HG02943 (cell line): ENCODE data around the gene POU3F1.

Source experiments
- ATAC-seq: cut with Tn5 transposase; IDR thresholded peaks from one replicate; pipeline ENCODE4 v1.9.1; 2021; ENCODE audit warnings: mild to moderate bottlenecking, low read depth, moderate library complexity; ENCODE audit not compliant: unreplicated experiment

POU3F1 gene

DNA sequence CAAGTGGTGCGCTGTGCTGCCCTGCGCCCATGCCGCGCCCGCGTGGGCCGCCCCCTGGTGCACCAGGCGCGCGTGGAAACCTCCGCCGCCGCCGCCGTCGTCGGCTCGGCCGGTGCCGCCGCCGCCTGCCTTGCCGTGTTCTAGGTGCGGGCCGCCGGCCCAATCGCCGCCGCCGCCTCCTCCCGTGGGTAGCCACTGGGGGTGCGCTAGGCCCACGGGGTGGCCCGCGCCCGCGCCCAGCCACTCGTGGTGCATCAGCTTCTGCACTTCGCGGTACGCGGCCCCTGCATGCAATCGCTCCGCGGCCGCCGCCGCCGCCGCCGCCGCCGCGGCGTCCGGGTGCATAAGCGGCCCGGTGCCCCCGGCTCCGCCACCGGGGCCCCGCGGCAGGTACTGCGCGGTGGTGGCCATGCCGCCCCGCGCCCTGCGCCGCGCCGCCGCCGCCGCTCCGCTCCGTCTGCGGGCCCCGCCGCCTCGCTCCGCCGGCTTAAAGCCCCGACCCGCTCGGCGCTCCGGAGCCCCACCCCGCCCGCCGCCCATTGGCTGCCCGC is at the start of gene POU3F1:
Gene POU3F1, minus strand, starts transcription at position 461 of the 551 bp plus-strand sequence. Its CDS starts 50 bp downstream, at position 411.
- ATAC-seq, result no peak

- no peak for ATAC-seq
These were observed 48.9 kb upstream of the POU3F1 start for GRCh38 chr1:38095454-38095931.

DNA sequence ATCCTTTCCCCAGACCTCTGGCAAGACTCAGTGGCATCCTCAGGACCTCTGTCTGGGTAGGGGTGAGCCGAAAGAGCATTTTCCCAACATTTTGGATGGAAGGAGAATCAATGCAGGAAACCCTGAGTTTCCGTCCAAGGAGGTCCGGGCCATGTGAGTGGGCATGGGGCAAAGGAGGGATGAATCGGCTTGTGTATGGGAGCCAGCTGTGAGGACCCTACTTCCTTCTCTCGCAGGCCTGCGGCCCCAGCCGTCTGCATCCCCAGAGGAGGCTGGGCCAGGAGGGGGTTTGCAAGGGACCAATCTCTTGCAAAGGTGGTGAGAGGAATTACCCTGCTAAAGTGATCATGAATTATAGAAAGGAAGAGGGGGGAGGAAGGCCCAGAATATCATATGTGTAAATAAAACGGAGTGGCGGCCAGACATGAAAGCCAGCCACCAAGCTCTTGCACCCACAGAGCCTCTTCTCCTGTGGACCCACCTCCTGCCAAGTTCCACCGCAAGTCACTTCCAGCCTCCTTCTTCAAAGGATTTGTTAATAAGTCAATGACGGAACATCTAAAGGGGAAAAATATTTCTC is 48.2 kb upstream of the POU3F1 start:
- no peak for ATAC-seq

DNA sequence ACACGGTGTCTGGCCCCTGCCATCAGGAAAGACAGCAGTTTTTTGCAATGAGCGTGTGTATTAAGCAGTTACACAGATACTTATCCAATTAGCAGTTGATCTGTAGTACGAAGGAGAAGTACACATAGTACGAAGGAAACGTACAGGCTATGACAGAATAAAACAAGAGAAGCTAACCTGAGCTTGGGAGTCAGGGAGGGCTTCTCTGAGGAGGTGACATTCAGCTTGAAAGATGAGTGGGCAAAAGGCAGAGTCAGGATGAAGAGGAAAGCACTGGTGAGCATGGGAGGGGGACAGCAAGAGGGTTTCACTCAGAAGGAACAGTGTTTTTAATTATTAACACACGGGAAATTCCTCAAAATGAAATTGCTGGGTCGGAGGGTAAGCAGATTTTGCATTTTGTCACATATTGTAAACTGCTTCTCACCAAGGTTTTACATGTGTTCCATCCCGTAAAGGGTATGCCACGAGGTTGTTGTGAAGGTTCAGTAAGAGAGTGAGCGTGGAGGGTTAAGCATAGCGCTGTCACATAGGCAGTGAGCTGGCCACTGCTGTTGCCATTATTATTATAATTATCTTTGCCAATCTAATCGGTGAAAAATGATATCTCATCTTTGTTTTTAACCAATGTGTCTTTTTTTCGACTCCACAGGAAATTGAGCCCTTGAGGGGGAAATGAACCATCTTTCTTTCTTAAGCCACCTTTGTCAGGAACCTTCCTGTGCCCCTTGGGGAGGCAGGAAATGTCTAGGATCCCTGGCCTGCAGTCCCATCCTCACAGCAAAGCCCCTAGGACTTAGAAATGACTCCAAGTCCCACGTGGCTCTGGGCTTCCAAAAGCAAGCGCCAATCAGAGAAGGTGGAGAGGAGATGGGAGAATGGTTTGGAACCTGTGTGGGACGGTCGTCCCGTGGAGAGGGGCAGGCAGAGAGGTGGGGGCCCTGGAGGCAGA is 47.3 kb upstream of the POU3F1 start:
- ATAC-seq, result no peak

DNA sequence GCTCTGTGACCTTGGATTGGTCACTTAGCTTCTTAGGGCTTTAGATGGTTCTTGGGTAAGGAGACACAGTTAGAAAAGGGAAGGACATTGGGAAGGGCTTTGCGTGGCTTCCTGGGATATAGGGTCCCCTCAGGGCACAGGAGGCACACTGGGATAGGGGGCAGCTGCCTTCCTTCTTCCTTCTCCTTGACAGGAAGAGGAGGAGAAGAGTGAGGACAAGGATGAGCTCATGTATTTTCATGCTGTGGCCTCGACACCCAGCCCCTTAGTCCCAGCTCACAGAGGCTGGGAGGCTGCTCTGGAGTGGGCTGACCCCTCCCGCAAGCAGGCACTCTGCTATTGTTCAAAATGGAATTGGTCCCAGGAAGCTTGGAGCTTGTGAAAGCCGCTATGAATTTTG is 45.7 kb upstream of the POU3F1 start:
- no peak for ATAC-seq

- no peak for ATAC-seq
These were observed 44.2 kb upstream of the POU3F1 start for GRCh38 chr1:38090796-38091195.

- no peak for ATAC-seq
These were observed 43.2 kb upstream of the POU3F1 start for GRCh38 chr1:38089712-38090360.

DNA sequence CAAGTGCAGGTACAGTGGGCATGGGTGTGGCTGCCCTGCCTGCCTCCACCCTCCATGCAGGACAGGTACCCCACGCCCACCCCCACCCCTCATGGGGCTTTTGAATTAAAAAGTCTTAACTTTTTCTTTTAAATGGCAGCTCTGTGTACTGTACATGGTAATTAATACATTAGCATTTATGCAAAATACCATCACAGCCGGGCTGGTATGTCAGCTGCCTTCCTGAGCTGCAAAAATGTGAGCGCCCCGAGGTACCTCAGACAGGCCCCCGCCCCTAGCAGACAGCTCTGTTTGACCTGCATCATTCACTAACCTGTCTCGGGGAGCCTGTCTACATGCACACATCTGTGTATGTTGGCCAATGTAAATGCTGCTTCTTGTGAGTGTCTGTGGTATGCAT is 42.2 kb upstream of the POU3F1 start:
- no peak for ATAC-seq

DNA sequence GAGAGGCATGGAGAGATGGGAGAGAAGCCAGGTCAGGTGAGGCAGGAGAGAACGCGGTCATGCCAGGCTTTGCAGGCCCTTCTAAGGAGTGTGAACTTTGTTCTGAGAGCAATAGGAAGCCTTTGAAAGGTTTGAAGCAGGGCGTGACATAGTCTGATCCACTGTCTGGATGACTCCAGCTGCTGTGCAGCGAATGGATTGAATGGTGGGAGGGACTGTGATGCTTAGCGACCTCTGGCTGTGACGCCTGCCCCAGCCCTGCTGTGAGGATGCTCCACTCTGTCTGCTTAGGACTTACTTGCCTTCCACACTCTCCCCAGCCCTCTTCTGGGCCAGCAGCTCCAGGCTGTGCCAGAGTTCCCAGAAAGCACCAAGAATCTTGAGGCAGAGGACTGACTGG is 41.8 kb upstream of the POU3F1 start:
- ATAC-seq, result no peak

DNA sequence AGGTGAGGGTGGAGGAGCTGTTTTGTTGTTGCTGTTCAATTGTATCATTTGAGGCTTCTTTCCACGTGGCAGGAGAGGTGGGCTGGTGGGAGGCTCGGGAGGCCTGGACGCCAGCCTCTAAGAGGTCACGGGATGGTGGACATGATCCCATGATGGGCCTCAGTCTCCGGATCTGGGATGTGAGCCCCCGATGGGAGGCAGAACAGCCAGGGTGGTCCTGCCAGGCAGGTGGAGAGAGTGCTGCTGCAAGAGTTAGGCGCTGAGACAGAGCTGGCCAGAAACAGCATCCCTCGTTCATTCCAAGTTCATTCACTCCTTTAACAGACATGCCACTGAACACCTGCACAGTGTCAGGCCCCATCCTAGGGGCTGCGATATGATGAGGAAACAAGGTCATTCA is 41.1 kb upstream of the POU3F1 start:
- ATAC-seq, result no peak

- no peak for ATAC-seq
These were observed 39.2 kb upstream of the POU3F1 start for GRCh38 chr1:38085666-38086330.

DNA sequence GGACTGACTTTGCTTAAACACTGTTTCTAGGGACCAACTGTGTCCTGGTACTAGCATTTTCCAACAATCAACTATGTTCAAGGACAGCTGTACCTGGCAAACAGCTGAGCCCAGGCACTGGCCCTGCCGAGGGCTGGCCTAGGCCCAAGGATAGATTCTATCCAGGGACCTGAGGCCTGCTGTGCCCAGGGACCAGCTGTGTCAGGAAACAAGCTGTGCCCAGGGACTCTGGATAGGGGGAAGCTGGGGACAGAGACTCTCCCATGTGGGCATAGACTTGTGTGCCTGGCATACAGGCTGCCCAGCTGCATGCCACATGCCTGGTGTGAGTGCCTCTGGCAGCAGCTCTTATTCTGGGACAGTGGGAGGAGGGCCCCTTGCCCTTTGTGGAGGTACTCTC is 38.1 kb upstream of the POU3F1 start:
- ATAC-seq, result no peak

DNA sequence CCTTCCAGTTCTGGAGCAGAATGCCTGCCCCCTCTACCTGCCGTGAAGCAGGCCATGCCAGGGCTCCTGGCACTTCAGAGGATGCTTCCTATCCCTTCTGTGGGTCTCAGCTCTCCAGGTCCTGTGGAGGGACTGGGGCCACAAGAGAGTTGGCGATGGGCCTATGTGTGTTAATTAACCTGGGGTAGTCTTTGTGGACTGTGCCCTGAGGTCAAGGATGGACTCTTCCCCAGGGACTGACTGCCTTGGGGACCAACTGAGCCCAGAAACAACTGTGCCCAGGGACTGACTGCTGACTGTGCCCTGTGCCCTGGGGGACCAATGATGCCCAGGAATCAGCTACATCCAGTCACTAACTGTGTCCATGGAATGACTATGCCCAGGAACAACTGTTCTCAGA is 37.5 kb upstream of the POU3F1 start:
- ATAC-seq, result no peak

DNA sequence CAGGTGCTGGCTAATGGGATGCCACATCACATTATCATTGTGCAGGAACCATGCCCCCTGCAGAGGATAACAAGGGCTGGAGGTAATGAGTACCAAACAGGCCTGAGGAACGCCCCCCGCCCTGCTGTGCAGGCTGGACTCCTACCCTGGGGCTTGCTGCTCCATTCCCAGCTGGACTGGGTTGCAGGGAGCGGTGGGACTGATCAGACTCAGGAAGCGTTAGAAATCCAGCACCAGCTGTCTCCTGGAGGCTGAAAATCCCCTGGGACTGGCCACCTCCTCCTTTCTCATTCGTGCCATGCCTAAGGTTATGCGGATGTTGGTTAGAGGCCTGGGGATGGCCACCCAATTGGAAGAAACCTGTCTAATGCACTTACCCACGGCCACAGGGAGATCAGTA is 36.9 kb upstream of the POU3F1 start:
- ATAC-seq, result no peak

GRCh38 chr1:38082769-38083263 is 36.2 kb upstream of the POU3F1 start:
- no peak for ATAC-seq

- ATAC-seq, result no peak
These were observed 32.4 kb upstream of the POU3F1 start for GRCh38 chr1:38079019-38079418.

GRCh38 chr1:38077523-38078147 is 31.0 kb upstream of the POU3F1 start:
- ATAC-seq, result no peak

DNA sequence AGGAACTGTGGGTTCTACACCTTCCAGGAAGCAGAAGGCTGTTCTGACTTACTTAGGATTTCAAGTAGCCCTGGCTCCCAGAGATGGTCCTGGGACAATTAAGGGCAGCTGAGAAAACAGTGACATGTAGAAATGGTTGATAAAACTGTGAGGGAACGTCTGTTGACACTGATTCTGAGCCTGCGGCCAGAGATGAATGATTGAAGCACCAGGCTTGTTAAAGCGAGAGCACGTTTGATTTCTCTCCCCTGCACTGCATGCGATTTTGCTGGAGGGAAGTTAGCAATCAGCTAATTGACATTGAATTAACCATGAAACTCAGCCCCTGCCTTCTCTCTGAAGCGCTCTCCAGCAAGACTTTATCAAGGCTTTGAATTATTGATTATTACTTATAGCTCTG is 29.9 kb upstream of the POU3F1 start:
- no peak for ATAC-seq

GRCh38 chr1:38076038-38076437 is 29.4 kb upstream of the POU3F1 start:
- ATAC-seq, result no peak

- no peak for ATAC-seq
These were observed 28.6 kb upstream of the POU3F1 start for GRCh38 chr1:38075191-38075590.
